Gastrocnemius medialis (tissue), 4 donors: ENCODE results near the gene ZBTB21. TPM values are rescaled to one million over a fixed set of nuclear protein-coding genes. Genes with fewer than 3 reads are reported as not detected.

Source experiments
- ATAC-seq, 2 donors: fragments of 150-250 bp; one replicate each; pipeline ENCODE4 v1.9.1; 2016
- DNase-seq, 2 donors: peaks; one replicate each; pipeline ENCODE4 v3.0.0-alpha.2; 2019
- H3K27ac ChIP-seq, 4 donors: fragments of 200-600 bp; sonication (generic); 1 replicate in 1 of 4; 2 replicates in 3 of 4; pipeline ENCODE4 v1.5.1; 2016 to 2018; ENCODE audit warnings: mild to moderate bottlenecking in 2 of 4, moderate library complexity in 1 of 4
- H3K27me3 ChIP-seq, 3 donors: fragments of 200-600 bp; sonication (generic) in 2 of 3; 1 replicate in 1 of 3; 2 replicates in 2 of 3; pipeline versions ENCODE4 v1.5.1 to v1.6.0; 2016 to 2019; ENCODE audit warnings: mild to moderate bottlenecking in 1 of 3, moderate library complexity in 1 of 3
- H3K36me3 ChIP-seq, 2 donors: fragments of 200-600 bp; sonication (generic) in 1 of 2; one replicate each; pipeline ENCODE4 v1.5.1; 2017 to 2018
- H3K4me1 ChIP-seq, 2 donors: fragments of 200-600 bp; sonication (generic) in 1 of 2; one replicate each; pipeline ENCODE4 v1.5.1; 2016 to 2017; ENCODE audit warnings: mild to moderate bottlenecking in 2 of 2
- H3K4me3 ChIP-seq, 4 donors: fragments of 200-600 bp; sonication (generic) in 3 of 4; 1 replicate in 1 of 4; 2 replicates in 3 of 4; pipeline ENCODE4 v1.5.1; 2016 to 2019; ENCODE audit warnings: mild to moderate bottlenecking in 2 of 4
- H3K9me3 ChIP-seq, 3 donors: fragments of 200-600 bp; sonication (generic) in 2 of 3; 1 replicate in 1 of 3; 2 replicates in 2 of 3; pipeline ENCODE4 v1.5.1; 2016 to 2019
- CTCF ChIP-seq, 5 experiments: fragments of 450-650 bp in 3 of 5; fragments of 200-600 bp in 2 of 5; sonication (generic) in 2 of 5; IDR thresholded peaks in 4 of 5; conservative IDR thresholded peaks in 1 of 5; 1 replicate in 4 of 5; 2 replicates in 1 of 5; pipeline ENCODE4 v1.5.1; 2016 to 2019; ENCODE audit warnings: antibody characterized with exemption in 5 of 5, mild to moderate bottlenecking in 3 of 5, moderate library complexity in 3 of 5
- POLR2A ChIP-seq, 2 donors: fragments of 450-650 bp; IDR thresholded peaks; one replicate each; pipeline ENCODE4 v1.6.1; 2017; ENCODE audit warnings: antibody characterized with exemption in 2 of 2, mild to moderate bottlenecking in 2 of 2, moderate library complexity in 2 of 2
- in situ Hi-C, 4 donors: fragments of 200-750 bp; cut with MboI; loops; one replicate each; pipeline versions ENCODE4 v1.15.0 to v1.8.0; 2017; ENCODE audit warnings: low sequenced_read_pairs in 4 of 4
- intact Hi-C: fragments of 100-400 bp; cut with DNase I; formaldehyde crosslinking; loops from one replicate; pipeline ENCODE4 v1.15.1; 2023; ENCODE audit warnings: low total_unique reads
- total RNA-seq, 4 donors: library from RNA; depleted of rRNA; stranded (reverse); fragments of >200 nt; gene quantifications; one replicate each; pipeline versions ENCODE4 v1.1.0 to v1.2.3, GENCODE V29; 2016

The ZBTB21 gene
- total RNA-seq, 4 donors from 2014 or later: 1.9 to 5.0 (median 4.0) TPM

DNA sequence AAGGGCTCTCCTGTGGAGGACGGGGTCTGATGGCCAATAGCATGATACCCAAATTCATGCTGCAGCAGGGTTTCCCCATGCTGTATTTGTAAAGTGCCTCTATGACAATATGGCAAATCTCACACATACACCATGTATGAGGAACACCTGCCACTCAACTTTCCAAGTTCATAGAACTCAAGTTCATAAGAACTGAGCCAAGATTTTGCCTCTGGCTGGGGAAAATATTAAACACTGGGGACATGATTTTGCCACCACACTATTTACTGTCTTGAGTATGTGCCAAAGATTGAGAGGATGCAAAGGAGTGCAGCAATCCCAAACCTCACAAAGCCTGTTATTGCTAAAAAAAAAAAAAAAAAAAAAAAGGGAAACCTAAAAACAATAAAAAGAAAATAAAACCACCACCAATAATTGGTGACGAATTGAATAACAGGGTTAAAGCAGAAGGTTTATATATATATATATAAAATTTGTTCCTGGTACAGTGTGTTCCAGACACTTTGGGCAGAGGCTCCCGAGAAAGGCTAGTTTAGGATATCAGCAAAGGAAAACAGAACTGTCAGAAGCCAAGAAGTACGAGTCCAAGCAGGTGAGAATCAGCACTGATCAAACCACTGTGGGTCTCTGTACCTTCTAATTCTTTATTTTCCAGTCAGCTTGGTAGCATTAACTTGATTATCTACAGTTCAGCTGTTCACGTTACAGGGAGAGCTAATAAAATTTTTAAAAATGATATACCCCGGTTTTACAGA, 24.3 kb downstream of the ZBTB21 start:
- in situ Hi-C loops (no loop called here), intact Hi-C loops (no loop called here)
- peaks cover 0 to 2% of the 10 kb centered on the region in 2 donors for H3K36me3 ChIP-seq
- no peaks in the 10 kb centered on the region for H3K4me1 ChIP-seq
- H3K9me3 ChIP-seq: no peaks in the 10 kb centered on the region
- no peak overlapping the region for H3K27ac ChIP-seq
- no peaks in the 10 kb centered on the region for H3K27me3 ChIP-seq
- ATAC-seq (no peak), DNase-seq (no peak)
- no peak overlapping the region for H3K4me3 ChIP-seq
- TF ChIP-seq POLR2A (IDR thresholded peaks at IDR 0.05) (no peak), CTCF (IDR thresholded peaks at IDR 0.05 in 4 of 5, conservative IDR thresholded peaks at IDR 0.05 in 1 of 5) (no peak)

GRCh38 chr21:41983229-41983628, 26.9 kb downstream of the ZBTB21 start:
- Histone ChIP-seq H3K4me1 (no peaks in the 10 kb centered on the region), H3K4me3 (no peak overlapping the region), H3K27me3 (no peaks in the 10 kb centered on the region), H3K36me3 (no peaks in the 10 kb centered on the region), H3K27ac (no peak overlapping the region), H3K9me3 (no peaks in the 10 kb centered on the region)
- intact Hi-C loops: no loop called here
- TF ChIP-seq POLR2A (IDR thresholded peaks at IDR 0.05) (no peak), CTCF (IDR thresholded peaks at IDR 0.05 in 4 of 5, conservative IDR thresholded peaks at IDR 0.05 in 1 of 5) (no peak)
- in situ Hi-C loops: no loop called here
- DNase-seq (no peak), ATAC-seq (no peak)

DNA sequence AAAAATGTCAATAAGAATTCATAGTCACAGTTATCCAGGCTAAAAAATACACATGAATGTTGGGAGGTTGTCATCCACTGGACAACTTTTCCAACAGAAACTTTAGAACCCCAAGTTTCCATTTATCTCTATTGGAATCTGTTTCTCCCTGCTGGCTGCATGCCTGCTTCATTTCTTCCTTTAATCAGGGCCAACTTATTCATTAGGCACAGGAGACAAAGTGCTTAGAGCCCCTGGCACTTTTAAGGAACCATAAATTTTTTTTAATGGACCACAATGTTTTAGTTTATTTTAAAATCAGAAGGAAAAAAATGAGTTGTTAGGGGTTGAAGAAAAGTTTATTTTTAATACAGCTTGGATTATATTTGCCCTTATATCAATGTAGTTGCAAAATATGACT, 29.6 kb downstream of the ZBTB21 start:
- intact Hi-C loops: no loop called here
- in situ Hi-C loops: no loop called here
- Histone ChIP-seq H3K9me3 (no peaks in the 10 kb centered on the region), H3K4me3 (no peak overlapping the region), H3K4me1 (no peaks in the 10 kb centered on the region), H3K27ac (no peak overlapping the region), H3K36me3 (no peaks in the 10 kb centered on the region), H3K27me3 (no peaks in the 10 kb centered on the region)
- DNase-seq: no peak
- no peak for ATAC-seq
- TF ChIP-seq CTCF (IDR thresholded peaks at IDR 0.05 in 4 of 5, conservative IDR thresholded peaks at IDR 0.05 in 1 of 5): no peak
- TF ChIP-seq POLR2A (IDR thresholded peaks at IDR 0.05): no peak

DNA sequence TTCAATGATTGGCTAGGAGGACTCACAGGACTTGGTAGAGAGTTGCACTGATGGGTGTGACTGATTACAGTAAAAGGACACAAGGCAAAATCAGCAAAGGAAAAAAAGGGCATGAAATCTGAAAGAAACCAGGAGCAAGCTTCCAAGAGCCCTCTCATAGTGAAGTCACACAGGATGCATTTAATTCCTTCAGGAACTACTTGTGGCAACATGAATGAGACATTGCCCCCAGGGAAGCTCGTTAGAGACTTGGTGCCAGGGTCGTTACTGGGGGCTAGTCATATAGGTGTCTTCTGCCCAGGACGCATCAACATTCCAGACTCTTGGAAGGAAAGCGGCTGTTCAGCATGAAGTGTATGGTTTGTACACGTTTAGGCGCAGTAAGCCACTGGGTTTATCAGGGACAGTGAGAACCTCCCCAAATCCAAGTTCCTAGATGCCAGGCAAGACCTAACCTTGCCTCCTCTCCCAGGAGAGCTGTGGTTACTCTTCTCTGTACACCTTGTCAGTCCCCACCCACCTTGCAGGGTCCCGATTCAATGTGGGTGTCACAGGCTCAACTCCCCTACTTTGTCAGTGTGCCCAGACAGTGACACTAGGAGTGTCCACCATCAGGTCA, 30.3 kb downstream of the ZBTB21 start:
- Histone ChIP-seq H3K27me3 (no peaks in the 10 kb centered on the region), H3K4me1 (no peaks in the 10 kb centered on the region), H3K4me3 (no peak overlapping the region), H3K9me3 (no peaks in the 10 kb centered on the region), H3K36me3 (no peaks in the 10 kb centered on the region), H3K27ac (no peak overlapping the region)
- intact Hi-C loops (no loop called here), in situ Hi-C loops (no loop called here)
- TF ChIP-seq POLR2A (IDR thresholded peaks at IDR 0.05): no peak
- TF ChIP-seq CTCF (IDR thresholded peaks at IDR 0.05 in 4 of 5, conservative IDR thresholded peaks at IDR 0.05 in 1 of 5): no peak
- DNase-seq (no peak), ATAC-seq (no peak)
